Activated T-cell treated with anti-CD3 and anti-CD28 coated beads for 24 hours (primary cell): ENCODE results near the gene LDLR.
A peak's percentile ranks its signal among the peaks of the same experiment; 100 is the strongest.

Experiments used
- DNase-seq: peaks from one replicate; pipeline ENCODE4 v3.0.0-alpha.2; 2020; ENCODE audit warnings: low read depth

The LDLR gene

DNA sequence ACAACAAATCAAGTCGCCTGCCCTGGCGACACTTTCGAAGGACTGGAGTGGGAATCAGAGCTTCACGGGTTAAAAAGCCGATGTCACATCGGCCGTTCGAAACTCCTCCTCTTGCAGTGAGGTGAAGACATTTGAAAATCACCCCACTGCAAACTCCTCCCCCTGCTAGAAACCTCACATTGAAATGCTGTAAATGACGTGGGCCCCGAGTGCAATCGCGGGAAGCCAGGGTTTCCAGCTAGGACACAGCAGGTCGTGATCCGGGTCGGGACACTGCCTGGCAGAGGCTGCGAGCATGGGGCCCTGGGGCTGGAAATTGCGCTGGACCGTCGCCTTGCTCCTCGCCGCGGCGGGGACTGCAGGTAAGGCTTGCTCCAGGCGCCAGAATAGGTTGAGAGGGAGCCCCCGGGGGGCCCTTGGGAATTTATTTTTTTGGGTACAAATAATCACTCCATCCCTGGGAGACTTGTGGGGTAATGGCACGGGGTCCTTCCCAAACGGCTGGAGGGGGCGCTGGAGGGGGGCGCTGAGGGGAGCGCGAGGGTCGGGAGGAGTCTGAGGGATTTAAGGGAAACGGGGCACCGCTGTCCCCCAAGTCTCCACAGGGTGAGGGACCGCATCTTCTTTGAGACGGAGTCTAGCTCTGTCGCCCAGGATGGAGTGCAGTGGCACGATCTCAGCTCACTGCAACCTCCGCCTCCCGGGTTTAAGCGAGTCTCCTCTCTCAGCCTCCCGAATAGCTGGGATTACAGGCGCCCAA is at the start of gene LDLR:
LDLR (plus strand) TSS at position 210 of the 760 bp plus-strand sequence; CDS start at position 296, 86 bp downstream.
- peak; percentile 75 for DNase-seq

DNA sequence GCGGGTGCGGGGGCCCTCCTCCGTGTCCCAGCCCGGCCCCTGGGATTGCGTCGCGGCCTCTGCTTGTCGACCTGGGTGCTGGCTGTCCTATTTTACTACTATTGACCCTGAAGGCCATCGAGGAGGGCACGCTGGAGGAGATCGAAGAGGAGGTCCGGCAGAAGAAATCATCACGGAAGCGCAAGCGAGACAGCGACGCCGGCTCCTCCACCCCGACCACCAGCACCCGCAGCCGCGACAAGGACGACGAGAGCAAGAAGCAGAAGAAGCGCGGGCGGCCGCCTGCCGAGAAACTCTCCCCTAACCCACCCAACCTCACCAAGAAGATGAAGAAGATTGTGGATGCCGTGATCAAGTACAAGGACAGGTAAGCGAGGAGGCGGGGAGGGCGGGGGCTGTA is 48.1 kb upstream of the LDLR start:
- no peak for DNase-seq

DNA sequence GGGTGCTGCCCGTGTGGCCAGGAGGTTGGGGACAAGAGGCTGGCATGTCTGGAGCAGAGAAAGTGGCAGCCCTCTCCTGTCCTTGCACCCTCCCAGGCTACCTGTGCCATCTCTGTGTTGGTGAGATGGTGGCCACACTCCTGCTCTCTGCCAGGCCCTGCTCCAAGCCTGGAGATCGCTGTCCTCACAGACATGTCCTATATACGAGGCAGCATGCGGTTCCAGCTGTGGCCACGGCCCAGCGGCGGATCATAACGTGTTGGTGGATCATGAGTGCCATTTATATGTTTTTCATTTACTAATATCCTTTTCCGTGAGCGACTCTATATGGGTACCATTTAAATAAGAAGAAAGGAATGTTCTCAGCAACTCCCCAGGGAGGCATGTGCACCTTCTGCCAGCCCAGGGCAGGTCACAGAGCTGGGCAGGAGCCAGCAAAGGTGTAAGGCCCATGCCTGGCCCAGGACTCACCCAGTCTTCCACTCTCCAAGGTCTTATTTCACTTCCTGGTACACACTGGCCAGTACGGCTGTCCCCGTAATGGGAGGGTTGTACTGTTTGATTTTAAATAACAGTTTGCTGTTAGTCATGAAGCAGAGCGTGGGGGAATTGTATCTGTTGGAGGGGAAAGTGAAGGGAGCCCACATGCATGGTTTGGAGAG is 47.2 kb upstream of the LDLR start:
- DNase-seq = no peak

DNA sequence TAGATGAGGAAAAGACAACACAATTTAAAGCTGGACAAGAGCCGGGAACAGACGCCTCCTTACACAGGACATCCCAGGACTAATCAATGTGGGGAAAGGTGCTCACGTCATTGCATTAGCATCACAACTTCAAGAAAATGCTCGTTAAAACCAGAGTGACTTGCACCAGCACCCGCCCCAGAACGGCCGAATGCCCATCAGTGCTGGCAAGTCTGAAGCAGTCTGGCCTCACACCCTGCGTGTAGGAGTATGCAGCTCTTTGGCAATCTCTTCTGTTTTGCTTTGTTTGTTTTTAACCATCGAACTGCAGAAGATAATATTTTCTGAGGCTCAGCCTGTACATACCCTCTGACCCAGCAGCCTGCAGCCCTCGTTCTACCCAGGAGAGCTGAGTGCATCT is 44.8 kb upstream of the LDLR start:
- DNase-seq = no peak

DNA sequence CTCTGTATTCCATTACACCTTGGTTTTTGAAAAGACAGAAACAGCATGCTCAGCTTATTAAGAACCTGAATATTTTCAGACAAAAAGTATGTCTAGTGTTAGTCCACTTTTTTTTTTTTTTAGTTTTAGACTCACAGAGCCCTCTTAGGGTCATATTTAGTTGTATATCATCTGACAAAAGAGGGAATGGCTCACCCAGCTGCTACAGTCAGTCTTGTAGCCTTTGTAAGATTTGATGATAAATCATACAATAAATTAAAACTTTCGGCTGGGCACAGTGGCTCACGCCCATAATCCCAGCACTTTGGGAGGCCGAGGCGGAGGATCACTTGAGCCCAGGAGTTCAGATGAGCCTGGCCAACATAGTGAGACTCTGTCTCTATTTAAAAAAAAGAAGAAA is 43.7 kb upstream of the LDLR start:
- DNase-seq = no peak

DNA sequence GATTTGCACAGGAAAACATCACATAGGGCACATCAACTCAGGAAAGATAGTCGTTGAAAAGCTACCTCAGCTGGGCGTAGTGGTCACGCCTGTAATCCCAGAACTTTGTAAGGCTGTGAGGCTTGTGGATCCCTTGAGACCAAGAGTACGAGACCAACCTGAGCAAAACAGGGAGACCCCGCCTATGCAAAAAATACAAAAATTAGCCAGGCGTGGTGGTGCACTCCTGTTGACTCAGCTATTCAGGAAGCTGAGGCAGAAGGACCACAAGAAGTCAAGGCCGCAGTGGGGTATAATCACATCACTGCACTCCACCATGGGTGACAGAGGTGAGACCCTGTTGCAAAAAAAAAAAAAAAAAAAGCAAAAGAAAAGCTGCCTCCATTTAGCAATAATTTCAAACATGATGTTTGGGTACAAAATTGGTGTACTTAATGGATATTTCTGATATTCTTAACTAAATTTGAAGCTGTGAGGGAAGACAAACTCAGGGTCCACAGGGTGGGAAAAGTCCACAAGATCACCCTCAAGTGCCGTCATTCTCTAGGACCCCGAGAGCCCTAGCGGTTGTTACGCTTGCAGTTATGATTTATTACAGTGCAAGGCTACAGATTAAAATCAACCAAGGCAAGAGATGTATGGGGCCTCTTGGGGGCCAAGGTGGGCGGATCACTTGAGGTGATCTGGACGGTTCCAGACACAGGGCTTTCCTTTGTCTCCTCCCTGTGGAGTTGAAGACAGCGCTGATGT is 42.5 kb upstream of the LDLR start:
- DNase-seq = no peak

DNA sequence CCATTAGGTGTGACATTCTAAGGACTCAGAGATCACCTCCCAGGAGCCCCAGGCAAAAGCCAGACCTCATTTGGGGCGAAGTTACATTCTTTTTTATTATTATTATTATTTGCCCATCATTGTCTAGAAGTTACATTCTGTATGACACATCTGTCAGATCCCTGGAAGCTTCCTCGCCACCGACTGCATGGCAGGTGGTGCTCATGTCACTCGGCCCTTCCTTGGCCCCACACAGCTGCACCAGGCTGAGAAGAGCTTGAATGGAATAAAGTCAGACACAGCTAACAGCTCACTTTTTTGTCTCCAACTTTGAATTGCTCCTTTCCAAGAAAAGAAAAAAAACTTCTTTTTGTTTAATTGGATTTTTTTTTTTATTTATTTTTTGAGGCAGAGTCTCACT is 41.4 kb upstream of the LDLR start:
- DNase-seq = no peak

DNA sequence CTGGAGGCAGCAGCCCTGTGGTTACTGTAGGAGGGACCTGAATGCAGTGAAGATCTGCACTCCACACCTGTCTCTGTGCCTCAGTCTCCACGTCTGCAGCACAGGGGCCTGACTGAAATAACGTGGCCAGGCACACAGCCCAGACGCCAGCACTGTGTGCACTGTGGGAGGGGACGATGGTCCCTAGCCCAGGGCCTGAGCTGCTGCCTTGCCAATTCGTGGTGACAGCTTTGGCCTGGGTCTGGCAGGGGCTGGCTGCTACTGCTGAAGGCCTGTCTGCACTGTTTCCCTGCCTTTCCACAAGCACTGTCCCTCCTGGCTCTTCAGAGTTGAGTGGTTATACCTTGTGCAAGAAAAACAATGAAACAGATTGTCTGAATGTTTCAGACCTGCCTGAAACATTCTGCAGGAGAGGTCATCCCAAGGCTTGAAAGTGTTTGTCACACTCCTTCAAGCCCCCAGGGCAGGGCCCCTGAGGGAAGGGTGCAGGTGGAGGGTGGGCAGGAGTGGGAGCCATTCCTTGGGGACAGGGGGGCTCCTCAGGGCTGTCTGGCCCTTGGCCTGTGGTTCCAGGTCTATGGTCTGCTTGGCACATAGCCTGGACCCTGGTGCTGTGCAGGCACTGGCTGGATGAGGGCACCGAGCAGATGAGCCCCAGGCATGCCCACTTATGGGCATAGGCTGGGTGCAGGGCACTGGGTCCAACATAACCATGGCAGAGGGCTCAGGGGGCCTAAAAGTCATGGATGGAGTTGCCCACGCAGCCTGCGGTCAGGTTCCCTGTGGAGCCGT is 38.7 kb upstream of the LDLR start:
- no peak for DNase-seq

DNA sequence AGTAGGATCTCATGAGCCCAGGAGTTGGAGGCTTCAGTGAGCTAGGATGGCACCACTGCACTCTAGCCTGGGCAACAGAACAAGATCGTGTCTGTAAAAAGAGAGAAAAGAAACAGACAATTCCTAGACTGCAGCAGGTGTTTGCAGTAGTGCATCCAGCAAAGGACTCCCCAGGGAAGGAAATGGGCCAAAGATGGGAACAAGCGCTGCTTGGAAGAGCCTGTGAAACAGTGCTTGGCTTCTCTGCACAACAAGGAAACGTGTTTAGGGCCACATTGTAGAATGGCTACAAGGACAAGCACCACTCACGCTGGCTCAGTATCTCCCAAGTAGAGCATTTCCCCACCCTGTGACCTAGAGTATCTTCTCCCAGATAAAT is 35.5 kb upstream of the LDLR start:
- no peak for DNase-seq

DNA sequence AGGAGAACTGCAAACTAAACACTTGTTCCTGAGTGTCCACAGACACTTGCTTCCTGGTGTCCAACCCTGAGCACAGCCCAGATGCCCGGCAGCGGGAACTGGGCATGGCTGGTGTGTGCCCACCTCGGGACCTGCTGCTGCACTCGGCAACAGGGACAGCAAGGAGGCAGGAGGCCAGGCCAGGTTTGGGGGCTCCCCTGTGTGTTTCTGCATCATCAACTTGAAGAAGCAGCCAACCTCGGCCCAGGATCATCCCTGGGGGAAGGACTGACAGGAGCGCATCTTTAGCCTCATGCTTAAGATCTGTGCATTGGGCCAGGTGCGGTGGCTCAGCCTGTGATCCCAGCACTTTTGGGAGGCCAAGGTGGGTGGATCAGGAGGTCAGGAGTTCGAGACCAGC is 35.1 kb upstream of the LDLR start:
- DNase-seq = no peak

DNA sequence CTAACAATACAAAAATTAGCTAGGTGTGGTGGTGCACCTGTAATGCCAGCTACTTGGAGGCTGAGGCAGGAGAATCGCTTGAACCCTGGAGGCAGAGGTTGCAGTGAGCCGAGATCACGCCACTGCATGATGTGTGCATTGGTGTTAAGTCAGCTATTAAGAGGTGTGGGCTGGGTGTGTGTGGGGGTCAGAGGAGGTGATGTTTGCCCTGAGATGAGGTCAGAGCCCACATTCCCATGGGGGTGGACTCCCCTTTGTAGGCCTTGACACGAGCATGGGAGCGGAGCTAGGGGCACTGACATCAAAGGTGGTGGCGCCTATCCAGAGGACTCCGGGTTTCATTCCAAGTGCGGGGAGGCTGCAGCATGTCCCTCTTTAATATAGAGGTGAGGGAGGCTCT is 34.6 kb upstream of the LDLR start:
- no peak for DNase-seq

DNA sequence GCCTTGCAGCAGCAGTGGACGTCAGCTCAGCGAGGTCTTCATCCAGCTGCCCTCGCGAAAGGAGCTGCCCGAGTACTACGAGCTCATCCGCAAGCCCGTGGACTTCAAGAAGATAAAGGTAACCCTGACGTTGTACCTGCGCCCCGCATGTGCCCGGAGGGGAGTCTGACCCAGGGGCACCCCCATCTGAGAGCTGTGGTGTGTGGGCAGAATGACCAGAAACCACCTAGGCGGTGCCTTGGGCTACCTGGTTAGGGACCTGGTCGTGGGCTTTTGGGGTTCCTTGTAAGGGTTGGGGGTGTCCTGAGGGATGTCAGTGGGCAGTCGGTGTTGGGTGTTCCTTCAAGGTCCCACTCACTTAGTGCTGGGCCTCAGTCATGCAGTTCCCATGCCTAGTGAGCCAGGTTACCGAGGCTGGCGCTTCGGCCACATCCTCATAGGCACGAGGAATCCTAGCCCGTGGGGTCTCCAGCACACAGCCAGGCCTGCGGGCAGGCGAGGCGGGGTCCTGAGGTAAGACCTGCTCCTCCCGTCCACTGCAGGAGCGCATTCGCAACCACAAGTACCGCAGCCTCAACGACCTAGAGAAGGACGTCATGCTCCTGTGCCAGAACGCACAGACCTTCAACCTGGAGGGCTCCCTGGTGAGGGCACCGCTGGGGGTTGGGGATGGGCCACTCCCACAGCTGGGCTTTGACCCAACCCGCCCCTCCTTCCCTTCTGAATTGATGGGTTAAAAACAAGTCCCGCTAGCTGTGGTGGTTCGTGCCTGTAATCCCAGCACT is 30.8 kb upstream of the LDLR start:
- DNase-seq = no peak

DNA sequence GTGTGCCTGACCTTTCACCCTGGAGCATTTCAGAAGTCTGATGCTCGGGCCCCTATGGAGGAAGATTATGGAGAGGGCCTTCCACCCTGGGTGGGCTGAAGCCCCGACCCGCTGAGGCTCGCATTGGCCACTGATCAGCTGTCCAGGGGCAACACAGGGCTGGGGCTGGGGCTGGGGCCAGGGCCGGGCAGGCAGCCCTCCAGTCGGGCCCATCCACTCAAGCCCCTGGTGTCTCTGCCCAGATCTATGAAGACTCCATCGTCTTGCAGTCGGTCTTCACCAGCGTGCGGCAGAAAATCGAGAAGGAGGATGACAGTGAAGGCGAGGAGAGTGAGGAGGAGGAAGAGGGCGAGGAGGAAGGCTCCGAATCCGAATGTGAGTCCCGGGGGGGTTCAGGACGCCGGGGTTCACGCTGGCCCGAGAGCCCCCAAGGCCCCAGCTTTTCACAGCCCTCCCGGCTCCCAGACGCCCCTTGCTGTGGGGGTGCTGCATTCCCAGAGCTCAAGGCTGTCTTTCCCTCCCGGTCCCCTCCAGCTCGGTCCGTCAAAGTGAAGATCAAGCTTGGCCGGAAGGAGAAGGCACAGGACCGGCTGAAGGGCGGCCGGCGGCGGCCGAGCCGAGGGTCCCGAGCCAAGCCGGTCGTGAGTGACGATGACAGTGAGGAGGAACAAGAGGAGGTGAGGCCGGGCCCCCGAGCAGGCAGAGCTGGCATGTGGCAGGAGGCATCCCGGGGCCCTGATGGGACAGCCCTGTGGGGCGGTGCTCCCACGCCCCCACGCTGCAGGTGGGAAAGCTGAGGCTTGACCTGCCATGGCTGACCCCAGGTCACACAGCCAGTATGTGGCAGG is 29.5 kb upstream of the LDLR start:
- no peak for DNase-seq

DNA sequence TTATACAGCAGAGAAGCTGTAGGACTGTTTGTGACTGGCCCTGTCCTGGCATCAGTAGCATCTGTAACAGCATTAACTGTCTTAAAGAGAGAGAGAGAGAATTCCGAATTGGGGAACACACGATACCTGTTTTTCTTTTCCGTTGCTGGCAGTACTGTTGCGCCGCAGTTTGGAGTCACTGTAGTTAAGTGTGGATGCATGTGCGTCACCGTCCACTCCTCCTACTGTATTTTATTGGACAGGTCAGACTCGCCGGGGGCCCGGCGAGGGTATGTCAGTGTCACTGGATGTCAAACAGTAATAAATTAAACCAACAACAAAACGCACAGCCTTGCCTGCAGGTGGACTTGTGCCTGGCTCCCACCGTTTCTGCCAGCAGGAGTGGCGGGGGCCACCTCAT is 27.3 kb upstream of the LDLR start:
- DNase-seq = no peak

DNA sequence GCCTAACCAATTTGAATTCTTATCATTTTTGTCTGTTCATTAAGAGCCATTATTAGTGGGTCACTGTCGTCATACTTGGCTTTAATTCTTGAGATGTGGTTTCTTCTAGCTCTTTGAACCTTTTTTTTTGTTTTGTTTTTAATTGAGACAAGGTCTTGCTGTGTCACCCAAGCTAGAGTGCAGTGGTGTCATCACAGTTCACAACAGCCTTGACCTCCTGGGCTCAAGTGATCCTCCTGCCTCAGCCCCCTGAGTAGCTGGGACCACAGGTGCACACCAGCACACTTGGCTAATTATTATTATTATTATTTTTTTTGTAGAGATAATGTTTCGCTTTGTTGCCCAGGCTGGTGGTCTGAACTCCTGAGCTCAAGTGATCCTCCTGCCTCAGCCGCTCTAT is 25.8 kb upstream of the LDLR start:
- DNase-seq = no peak

DNA sequence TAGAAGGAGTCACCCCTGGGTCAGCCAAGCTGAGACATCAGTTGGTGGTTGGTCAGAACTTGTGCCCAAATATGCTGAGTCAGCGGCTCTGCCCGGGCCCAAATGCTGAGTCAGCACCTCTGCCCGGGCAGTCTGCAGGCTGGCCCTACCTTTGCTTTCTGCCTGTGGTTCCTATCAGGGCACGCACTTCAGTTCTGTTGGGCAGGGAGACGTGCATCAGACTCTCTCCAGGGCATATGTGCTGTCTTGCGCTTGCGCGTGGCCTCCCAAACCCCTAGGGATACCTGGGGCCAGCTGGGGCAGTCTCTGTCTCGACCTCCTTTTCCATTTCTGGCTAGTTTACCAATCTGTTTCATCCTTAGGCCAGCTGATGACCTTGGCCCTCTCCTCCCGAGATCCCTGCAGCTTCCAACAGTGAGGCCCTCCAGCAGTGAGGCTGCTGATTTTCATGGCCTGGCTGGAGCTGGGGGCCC is 24.4 kb upstream of the LDLR start:
- DNase-seq = no peak

DNA sequence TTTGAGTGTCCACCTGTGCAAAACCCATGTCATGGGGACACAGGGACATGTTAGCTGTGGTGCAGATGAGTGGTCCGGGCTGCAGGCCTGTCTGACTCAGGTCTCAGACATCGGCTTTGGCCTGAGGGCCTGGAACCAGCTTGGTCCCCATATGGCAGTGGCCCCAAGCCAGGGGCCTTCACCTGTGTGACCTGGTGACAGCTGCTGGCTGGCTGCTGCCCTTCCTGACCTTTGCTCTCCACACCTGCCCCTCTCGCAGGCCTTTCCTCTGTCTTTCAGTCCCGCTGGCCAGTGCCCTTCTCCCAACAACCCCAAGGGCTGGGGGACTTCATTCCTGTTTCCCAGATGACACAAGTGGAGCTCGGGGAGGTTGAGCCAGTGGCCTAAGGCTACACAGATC is 22.9 kb upstream of the LDLR start:
- DNase-seq = no peak

DNA sequence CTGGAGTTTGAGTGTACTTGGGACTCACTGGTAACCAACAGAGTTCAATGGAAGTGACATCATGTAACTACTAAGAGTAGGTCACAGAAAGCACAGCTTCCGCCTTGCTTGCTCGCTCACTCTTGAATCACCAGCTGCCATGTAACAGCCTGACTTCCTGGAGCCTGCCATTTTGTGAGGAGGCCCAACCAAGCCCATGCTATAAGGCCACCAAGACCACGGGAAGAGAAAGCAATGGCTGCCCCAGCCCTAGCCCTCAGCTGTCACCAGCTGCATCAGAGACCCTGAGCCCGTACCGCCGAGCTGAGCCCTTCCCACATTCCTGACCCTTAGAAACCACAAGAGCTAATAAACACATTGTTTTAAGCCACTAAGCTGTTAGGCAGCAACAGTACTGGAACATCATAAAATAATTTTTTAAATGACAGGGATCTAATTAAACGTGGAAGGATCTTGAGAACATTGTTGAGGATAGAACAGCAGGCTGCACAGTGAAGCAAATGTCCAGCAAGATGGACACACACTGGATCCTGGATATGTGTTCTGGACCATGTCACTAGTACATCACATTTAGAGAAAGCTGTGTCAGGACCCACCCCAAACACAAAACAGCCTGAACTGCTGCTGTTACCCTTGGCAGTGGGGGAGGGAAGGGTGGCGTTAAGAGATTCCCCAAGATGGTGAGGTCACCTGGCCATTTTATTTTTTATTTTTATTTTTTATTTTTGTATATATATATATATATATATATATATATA is 21.7 kb upstream of the LDLR start:
- no peak for DNase-seq

DNA sequence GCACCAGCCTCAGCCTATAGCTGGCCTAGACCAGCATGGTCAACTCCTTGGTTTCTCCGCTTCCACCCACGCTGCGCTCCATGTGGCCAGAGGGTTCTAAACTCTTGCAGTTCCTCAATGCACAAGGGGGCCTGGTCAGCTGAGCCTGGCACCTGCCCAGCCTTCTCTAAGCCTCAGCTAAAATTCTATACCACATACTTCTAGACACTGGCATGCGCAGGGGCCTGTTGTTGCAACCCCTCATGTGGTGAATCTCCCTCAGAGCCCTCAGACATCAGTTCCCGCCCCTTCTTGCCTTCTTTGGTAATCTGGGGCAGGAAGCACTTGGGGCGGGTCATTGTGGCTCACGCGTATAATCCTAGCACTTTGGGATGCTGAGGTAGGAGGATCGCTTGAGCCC is 19.7 kb upstream of the LDLR start:
- no peak for DNase-seq

DNA sequence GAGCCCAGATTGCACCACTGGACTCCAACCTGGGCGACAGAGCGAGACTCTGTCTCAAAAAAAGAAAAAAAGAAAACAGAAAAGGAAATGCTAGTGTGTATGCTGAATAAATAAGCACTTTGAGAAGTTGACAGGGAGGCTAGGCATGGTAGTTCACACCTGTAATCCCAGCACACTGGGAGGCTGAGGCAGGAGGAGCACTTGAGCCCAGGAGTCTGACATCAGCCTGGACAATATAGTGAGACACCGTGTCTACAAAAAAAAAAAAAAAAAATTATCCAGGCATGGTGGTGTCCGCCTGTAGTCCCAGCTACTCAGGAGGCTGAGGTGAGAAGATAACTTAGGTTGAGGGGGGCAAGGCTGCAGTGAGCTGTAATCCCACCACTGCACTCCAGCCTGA is 19.1 kb upstream of the LDLR start:
- DNase-seq = no peak
